SU-DHL-6 (cell line): ENCODE measurements around the gene JAKMIP1.

Source experiments
- CTCF ChIP-seq: fragments of 200-600 bp; sonication (generic); IDR thresholded peaks from one replicate; pipeline ENCODE4 v1.5.1; 2017; ENCODE audit warnings: antibody characterized with exemption, mild to moderate bottlenecking, low read length, moderate library complexity; ENCODE audit not compliant: insufficient read depth, poor library complexity, severe bottlenecking
- EZH2phosphoT487 ChIP-seq: fragments of 200-600 bp; sonication (generic), shearing (Covaris generic); conservative IDR thresholded peaks from 2 replicates; pipeline ENCODE4 v1.6.1; 2018; ENCODE audit warnings: mild to moderate bottlenecking, antibody characterized with exemption, low read length, moderate library complexity, mixed read lengths

- TF ChIP-seq CTCF, result no peak
- TF ChIP-seq EZH2phosphoT487, result no peak
Measured at GRCh38 chr4:6033381-6033780, 167.0 kb downstream of the JAKMIP1 start.
